ENCODE measurements around the gene ARFGAP1. TPM values are rescaled to one million over a fixed set of nuclear protein-coding genes. Genes with fewer than 3 reads are reported as not detected.

Gene ARFGAP1
- total and polyA plus RNA-seq, 2 donors (not counting 3 experiments of a cell fraction or from before 2014, with no cell fraction given): 93.7 to 126 TPM

GRCh38 chr20:63246490-63247288, 25.9 kb upstream of the ARFGAP1 start:
- no peak overlapping the region for H3K4me3 ChIP-seq (replicated peaks in 1 of 3; ENCODE audit: insufficient read depth in 1 of 3, low read depth in 1 of 3, low read length in 3 of 3)
- POLR2A ChIA-PET: no interaction called here
- no peaks in the 10 kb centered on the region for H3K27me3 ChIP-seq (ENCODE audit: control insufficient read depth in 2 of 2, insufficient read depth in 2 of 2, low read length in 2 of 2)
- H2AFZ ChIP-seq (ENCODE audit: low read depth, low read length): no peak overlapping the region
- H3K9me1 ChIP-seq (replicated peaks; ENCODE audit: control insufficient read depth, extremely low read depth, insufficient read depth, low read length): no peaks in the 10 kb centered on the region
- no peaks in the 10 kb centered on the region for H3K79me2 ChIP-seq (ENCODE audit: control insufficient read depth, insufficient read depth, low read length)
- no peaks in the 10 kb centered on the region for H3K4me1 ChIP-seq (ENCODE audit: control insufficient read depth, extremely low read depth, insufficient read depth, low read length)
- no peak for TF ChIP-seq EZH2 (IDR thresholded peaks at IDR 0.05; ENCODE audit: borderline replicate concordance, low read depth, low read length, severe bottlenecking)
- TF ChIP-seq JUN (IDR thresholded peaks at IDR 0.05; ENCODE audit: borderline replicate concordance, insufficient read depth, insufficient read length, low read depth): no peak
- no peak for TF ChIP-seq FOS (IDR thresholded peaks at IDR 0.05; ENCODE audit: borderline replicate concordance, insufficient read depth, low read length)
- no peak for TF ChIP-seq CTCF (IDR thresholded peaks at IDR 0.05; ENCODE audit: extremely low read depth in 1 of 2, insufficient read depth in 1 of 2, low read depth in 1 of 2, low read length in 2 of 2)
- no peak for TF ChIP-seq MYC (IDR thresholded peaks at IDR 0.05; ENCODE audit: low read depth, low read length)
- no peak for TF ChIP-seq GATA2 (IDR thresholded peaks at IDR 0.05; ENCODE audit: insufficient read depth, insufficient read length, low read depth, low read length)
- TF ChIP-seq POLR2AphosphoS5 (IDR thresholded peaks at IDR 0.05; ENCODE audit: insufficient read depth, low read depth, low read length): no peak
- TF ChIP-seq MAX (IDR thresholded peaks at IDR 0.05; ENCODE audit: insufficient read depth, insufficient read length): no peak
- FAIRE-seq: no peak
- H4K20me1 ChIP-seq (replicated peaks; ENCODE audit: control insufficient read depth, extremely low read depth, insufficient read depth, low read length): no peaks in the 10 kb centered on the region
- CTCF ChIA-PET: interaction anchor here (0.7 to 4.2 kb wide), 6 partner anchors 11 to 27 kb away, joined by 3 to 24 read pairs (median 4); partner anchors contain the start of genes ARFGAP1 and BIRC7
- no peak overlapping the region for H3K9ac ChIP-seq (replicated peaks; ENCODE audit: extremely low read depth, insufficient read depth, low read length)
- no peaks in the 10 kb centered on the region for H3K9me3 ChIP-seq (replicated peaks; ENCODE audit: control insufficient read depth, insufficient read depth, low read length)
- no peak overlapping the region for H3K27ac ChIP-seq (ENCODE audit: insufficient read depth, low read depth, low read length)
- intact Hi-C loops (cut with micrococcal nuclease) (no loop called here), dilution Hi-C loops (cut with MboI; ENCODE audit: extremely low pct_ligation_motif_present, low sequenced_read_pairs) (no loop called here)
- BruUV-seq (replicated peaks): no TSS peak
- H3K36me3 ChIP-seq (ENCODE audit: control insufficient read depth in 2 of 2, extremely low read depth in 1 of 2, insufficient read depth in 2 of 2, low read length in 2 of 2): no peaks in the 10 kb centered on the region
- DNase-seq (ENCODE audit: low read depth, low spot score): no peak
- no peak overlapping the region for H3K4me2 ChIP-seq (ENCODE audit: insufficient read depth, low read length)
